ENCODE results near the gene BCL11B.

Gene BCL11B

DNA sequence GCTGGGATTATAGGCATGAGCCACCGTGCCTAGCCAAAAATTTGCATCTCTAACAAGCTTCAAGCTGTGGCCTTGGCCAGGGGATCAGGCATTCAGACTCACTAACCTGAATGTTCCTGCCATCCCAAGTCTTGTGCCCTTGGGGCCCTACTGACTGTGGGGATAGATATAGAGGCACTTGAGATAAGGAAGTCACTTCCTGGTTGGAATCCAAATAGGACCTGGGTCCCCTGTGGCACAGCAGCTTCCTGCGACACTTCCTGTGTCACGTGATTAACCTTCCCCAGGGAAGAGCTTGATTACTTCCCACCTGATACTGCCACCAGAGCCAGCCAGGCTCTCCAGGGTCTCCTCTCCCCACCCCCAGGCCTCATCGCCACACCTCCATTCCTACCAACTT is 128.2 kb downstream of the BCL11B start:
- Histone ChIP-seq H3K27me3 (ENCODE audit: insufficient read depth, low read length, poor library complexity) (no peaks in the 10 kb centered on the region), H4K5ac (ENCODE audit: low read length) (no peak overlapping the region), H3K23ac (ENCODE audit: low read length) (no peak overlapping the region), H3K56ac (ENCODE audit: low read length) (peak overlapping the region; percentile 61), H2BK15ac (replicated peaks; ENCODE audit: low read depth) (no peak overlapping the region), H2AK5ac (ENCODE audit: low read length) (no peak overlapping the region), H3K18ac (ENCODE audit: low read length) (no peak overlapping the region), H3K79me1 (ENCODE audit: low read length) (no peaks in the 10 kb centered on the region), H3K36me3 (ENCODE audit: control insufficient read depth, insufficient read depth, low read length) (no peaks in the 10 kb centered on the region), H3K4me1 (ENCODE audit: control insufficient read depth, low read depth, low read length) (peaks cover 3% of the 10 kb centered on the region), H3K4me2 (ENCODE audit: low read length) (no peak overlapping the region), H2BK5ac (ENCODE audit: low read length) (peak overlapping the region; percentile 30), H3K79me2 (ENCODE audit: control insufficient read depth, insufficient read depth, low read length) (no peaks in the 10 kb centered on the region), H3K4me3 (ENCODE audit: low read length) (no peak overlapping the region), H3K4ac (ENCODE audit: low read depth, low read length) (peak overlapping the region; percentile 26), H3K27ac (ENCODE audit: low read depth, low read length) (peak overlapping the region; percentile 57), H2BK120ac (ENCODE audit: low read depth, low read length) (no peak overlapping the region), H4K8ac (ENCODE audit: low read depth, low read length) (no peak overlapping the region), H3K9ac (ENCODE audit: low read length) (no peak overlapping the region)
- WGBS (ENCODE audit: extremely low coverage, insufficient coverage, low lambda C conversion rate): no CpG with 5 or more reads among the region's 4 CpGs
- DNase-seq: peak; percentile 98

DNA sequence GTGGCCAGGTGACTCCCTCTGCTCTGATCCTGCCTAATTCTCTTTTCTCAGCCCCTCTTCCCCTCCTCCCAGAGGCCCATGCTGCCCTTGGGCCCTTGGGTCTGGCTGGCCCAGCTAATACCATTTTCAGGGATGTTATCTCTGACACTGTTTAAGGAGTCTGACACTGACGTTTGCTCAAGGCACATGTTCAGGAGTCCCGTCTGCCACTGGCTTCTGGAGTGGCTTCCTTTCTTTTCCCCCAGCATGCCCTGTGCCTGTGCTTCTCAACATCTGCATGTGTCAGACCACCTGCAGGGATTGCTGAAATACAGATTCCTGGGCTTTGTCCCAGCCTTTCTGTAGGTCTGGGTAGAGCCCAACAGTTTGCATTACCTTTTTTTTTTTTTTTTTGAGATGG is 128.9 kb downstream of the BCL11B start:
- H3K27ac ChIP-seq (ENCODE audit: low read depth, low read length): peak overlapping the region; percentile 57
- H4K8ac ChIP-seq (ENCODE audit: low read depth, low read length): no peak overlapping the region
- WGBS (ENCODE audit: extremely low coverage, insufficient coverage, low lambda C conversion rate): no CpG with 5 or more reads among the region's 2 CpGs
- H3K23ac ChIP-seq (ENCODE audit: low read length): no peak overlapping the region
- H3K4me2 ChIP-seq (ENCODE audit: low read length): no peak overlapping the region
- no peak overlapping the region for H3K18ac ChIP-seq (ENCODE audit: low read length)
- H3K79me1 ChIP-seq (ENCODE audit: low read length): no peaks in the 10 kb centered on the region
- H2AK5ac ChIP-seq (ENCODE audit: low read length): no peak overlapping the region
- peak overlapping the region; percentile 75 for H3K56ac ChIP-seq (ENCODE audit: low read length)
- no peaks in the 10 kb centered on the region for H3K27me3 ChIP-seq (ENCODE audit: insufficient read depth, low read length, poor library complexity)
- DNase-seq: peak; percentile 96
- H3K9ac ChIP-seq (ENCODE audit: low read length): peak overlapping the region; percentile 18
- no peak overlapping the region for H3K4me3 ChIP-seq (ENCODE audit: low read length)
- H2BK120ac ChIP-seq (ENCODE audit: low read depth, low read length): no peak overlapping the region
- peak overlapping the region; percentile 76 for H2BK5ac ChIP-seq (ENCODE audit: low read length)
- H3K4ac ChIP-seq (ENCODE audit: low read depth, low read length): peak overlapping the region; percentile 26
- no peaks in the 10 kb centered on the region for H3K79me2 ChIP-seq (ENCODE audit: control insufficient read depth, insufficient read depth, low read length)
- H3K4me1 ChIP-seq (ENCODE audit: control insufficient read depth, low read depth, low read length): peaks cover 3% of the 10 kb centered on the region
- H4K5ac ChIP-seq (ENCODE audit: low read length): no peak overlapping the region
- no peak overlapping the region for H2BK15ac ChIP-seq (replicated peaks; ENCODE audit: low read depth)
- no peaks in the 10 kb centered on the region for H3K36me3 ChIP-seq (ENCODE audit: control insufficient read depth, insufficient read depth, low read length)

DNA sequence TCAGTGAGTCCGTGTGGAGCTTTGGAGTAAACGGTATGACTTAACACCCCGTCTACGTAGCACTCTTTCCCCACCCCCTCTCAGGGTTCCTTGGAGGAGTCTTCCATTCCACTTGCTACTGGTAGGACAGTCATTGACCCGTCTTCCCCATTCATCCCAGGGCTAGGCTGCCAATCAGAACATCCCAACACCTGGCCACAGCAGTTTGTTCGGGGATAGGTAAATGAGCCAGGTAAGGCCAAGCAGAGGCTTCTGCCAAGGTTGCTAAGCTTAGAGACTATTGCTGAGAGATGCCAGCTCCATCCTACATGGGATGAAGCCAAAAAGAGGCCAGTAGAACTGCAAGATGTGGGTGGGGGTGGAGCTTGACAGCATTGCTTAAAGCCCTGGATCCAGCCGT is 130.8 kb downstream of the BCL11B start:
- Histone ChIP-seq H3K4me1 (ENCODE audit: control insufficient read depth, low read depth, low read length) (peaks cover 3% of the 10 kb centered on the region), H3K23ac (ENCODE audit: low read length) (no peak overlapping the region), H3K27me3 (ENCODE audit: insufficient read depth, low read length, poor library complexity) (no peaks in the 10 kb centered on the region), H3K4me2 (ENCODE audit: low read length) (no peak overlapping the region), H2BK15ac (replicated peaks; ENCODE audit: low read depth) (no peak overlapping the region), H3K9ac (ENCODE audit: low read length) (no peak overlapping the region), H3K4me3 (ENCODE audit: low read length) (no peak overlapping the region), H4K8ac (ENCODE audit: low read depth, low read length) (no peak overlapping the region), H3K18ac (ENCODE audit: low read length) (no peak overlapping the region), H3K4ac (ENCODE audit: low read depth, low read length) (no peak overlapping the region), H3K79me1 (ENCODE audit: low read length) (no peaks in the 10 kb centered on the region), H3K79me2 (ENCODE audit: control insufficient read depth, insufficient read depth, low read length) (no peaks in the 10 kb centered on the region), H2AK5ac (ENCODE audit: low read length) (peak overlapping the region; percentile 99), H3K36me3 (ENCODE audit: control insufficient read depth, insufficient read depth, low read length) (no peaks in the 10 kb centered on the region), H4K5ac (ENCODE audit: low read length) (no peak overlapping the region), H3K27ac (ENCODE audit: low read depth, low read length) (no peak overlapping the region), H3K56ac (ENCODE audit: low read length) (peak overlapping the region; percentile 56), H2BK5ac (ENCODE audit: low read length) (peak overlapping the region; percentile 94), H2BK120ac (ENCODE audit: low read depth, low read length) (no peak overlapping the region)
- DNase-seq: no peak
- no CpG with 5 or more reads among the region's 7 CpGs for WGBS (ENCODE audit: extremely low coverage, insufficient coverage, low lambda C conversion rate)

DNA sequence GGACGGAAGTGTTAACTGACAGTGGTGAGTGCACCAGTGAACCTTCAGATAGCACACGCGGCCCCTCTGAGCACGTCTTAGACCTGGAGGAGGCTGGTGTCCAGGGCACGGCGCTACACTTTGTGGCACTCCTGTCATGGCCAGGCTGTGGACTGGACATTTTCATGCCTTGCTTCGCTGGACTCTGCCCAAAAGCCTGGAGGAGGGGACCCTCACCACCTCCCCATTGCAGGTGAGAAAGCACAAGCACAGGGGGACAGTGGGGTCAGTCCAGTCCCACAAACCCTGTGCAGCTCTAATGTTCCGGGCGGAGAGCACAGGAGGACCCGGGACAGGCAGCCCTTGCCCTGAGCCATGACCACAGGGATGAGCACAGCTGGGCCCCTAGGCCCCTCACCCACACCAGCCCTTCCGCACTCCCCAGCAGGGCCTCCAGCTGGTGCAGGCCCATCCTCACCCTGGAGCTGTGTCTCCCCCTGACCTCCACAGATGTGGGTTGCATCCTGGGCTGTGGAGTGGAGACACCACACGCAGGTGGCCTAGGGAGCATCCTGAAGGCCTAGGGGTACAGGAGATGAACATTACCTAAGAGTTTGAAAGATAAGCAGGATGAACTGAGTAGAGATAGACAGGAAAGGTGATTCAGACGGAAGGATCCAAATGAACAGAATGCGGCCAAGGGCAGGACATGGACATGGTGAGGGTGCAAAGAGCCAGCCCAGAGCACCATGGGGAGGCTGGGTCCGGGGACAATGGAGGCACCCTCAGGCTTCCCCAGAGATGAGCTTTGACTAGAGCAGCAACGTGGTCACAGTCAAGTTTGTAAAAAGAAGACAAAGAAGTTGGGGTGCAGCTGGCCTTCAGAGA is 132.8 kb downstream of the BCL11B start:
- H4K8ac ChIP-seq (ENCODE audit: low read depth, low read length): no peak overlapping the region
- H3K18ac ChIP-seq (ENCODE audit: low read length): no peak overlapping the region
- no peak overlapping the region for H3K56ac ChIP-seq (ENCODE audit: low read length)
- no peak overlapping the region for H3K4ac ChIP-seq (ENCODE audit: low read depth, low read length)
- H2BK15ac ChIP-seq (replicated peaks; ENCODE audit: low read depth): no peak overlapping the region
- H3K4me3 ChIP-seq (ENCODE audit: low read length): no peak overlapping the region
- H3K79me2 ChIP-seq (ENCODE audit: control insufficient read depth, insufficient read depth, low read length): no peaks in the 10 kb centered on the region
- H3K79me1 ChIP-seq (ENCODE audit: low read length): no peaks in the 10 kb centered on the region
- H3K9ac ChIP-seq (ENCODE audit: low read length): no peak overlapping the region
- no peak overlapping the region for H2BK120ac ChIP-seq (ENCODE audit: low read depth, low read length)
- H3K27ac ChIP-seq (ENCODE audit: low read depth, low read length): no peak overlapping the region
- no peak overlapping the region for H3K23ac ChIP-seq (ENCODE audit: low read length)
- no peak overlapping the region for H2BK5ac ChIP-seq (ENCODE audit: low read length)
- no peak for DNase-seq
- H2AK5ac ChIP-seq (ENCODE audit: low read length): peak overlapping the region; percentile 2
- WGBS (ENCODE audit: extremely low coverage, insufficient coverage, low lambda C conversion rate): no CpG with 5 or more reads among the region's 16 CpGs
- no peak overlapping the region for H3K4me2 ChIP-seq (ENCODE audit: low read length)
- H3K36me3 ChIP-seq (ENCODE audit: control insufficient read depth, insufficient read depth, low read length): no peaks in the 10 kb centered on the region
- H4K5ac ChIP-seq (ENCODE audit: low read length): no peak overlapping the region
- no peaks in the 10 kb centered on the region for H3K27me3 ChIP-seq (ENCODE audit: insufficient read depth, low read length, poor library complexity)
- peaks cover 3% of the 10 kb centered on the region for H3K4me1 ChIP-seq (ENCODE audit: control insufficient read depth, low read depth, low read length)

DNA sequence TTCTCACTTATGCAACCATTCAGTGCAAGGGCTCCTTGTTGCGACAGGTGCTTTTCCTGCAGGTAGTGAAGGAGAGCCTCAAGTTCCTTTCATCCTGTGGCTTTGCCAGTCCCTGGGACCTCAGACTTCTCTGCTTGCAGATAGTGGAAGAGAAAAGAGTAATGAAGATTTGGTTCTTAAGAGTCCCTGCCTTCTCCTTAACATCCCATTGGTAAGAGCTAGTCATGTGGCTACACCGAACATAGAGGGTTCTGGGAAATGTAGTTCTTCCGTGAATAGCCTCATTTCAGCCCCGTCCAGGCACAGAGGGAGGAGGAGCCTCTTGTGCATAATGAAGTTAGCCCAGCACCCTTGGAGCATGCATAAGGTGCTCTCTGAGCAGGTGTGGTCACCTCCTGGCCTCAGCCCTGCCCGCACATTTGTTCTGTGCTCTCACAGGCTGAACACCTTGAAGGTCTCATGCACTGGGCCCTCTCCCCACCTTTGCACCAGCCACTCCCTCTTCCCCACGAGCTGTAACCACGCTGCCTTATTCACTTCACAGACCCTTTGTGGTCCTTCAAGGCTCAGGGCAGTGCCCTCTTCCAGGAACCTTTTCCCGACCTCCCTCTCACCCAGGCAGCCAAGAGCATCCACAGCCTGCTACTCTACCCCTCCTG is 134.0 kb downstream of the BCL11B start:
- no peak overlapping the region for H3K4me3 ChIP-seq (ENCODE audit: low read length)
- H4K8ac ChIP-seq (ENCODE audit: low read depth, low read length): no peak overlapping the region
- H2AK5ac ChIP-seq (ENCODE audit: low read length): no peak overlapping the region
- no peak overlapping the region for H3K4ac ChIP-seq (ENCODE audit: low read depth, low read length)
- peak; percentile 66 for DNase-seq
- H3K27me3 ChIP-seq (ENCODE audit: insufficient read depth, low read length, poor library complexity): no peaks in the 10 kb centered on the region
- no peaks in the 10 kb centered on the region for H3K36me3 ChIP-seq (ENCODE audit: control insufficient read depth, insufficient read depth, low read length)
- H3K4me1 ChIP-seq (ENCODE audit: control insufficient read depth, low read depth, low read length): peaks cover 12% of the 10 kb centered on the region
- H3K79me2 ChIP-seq (ENCODE audit: control insufficient read depth, insufficient read depth, low read length): no peaks in the 10 kb centered on the region
- H3K56ac ChIP-seq (ENCODE audit: low read length): no peak overlapping the region
- H4K5ac ChIP-seq (ENCODE audit: low read length): no peak overlapping the region
- no peak overlapping the region for H3K4me2 ChIP-seq (ENCODE audit: low read length)
- no peak overlapping the region for H2BK120ac ChIP-seq (ENCODE audit: low read depth, low read length)
- WGBS (ENCODE audit: extremely low coverage, insufficient coverage, low lambda C conversion rate): no CpG with 5 or more reads among the region's 8 CpGs
- H2BK15ac ChIP-seq (replicated peaks; ENCODE audit: low read depth): no peak overlapping the region
- no peaks in the 10 kb centered on the region for H3K79me1 ChIP-seq (ENCODE audit: low read length)
- H2BK5ac ChIP-seq (ENCODE audit: low read length): no peak overlapping the region
- H3K9ac ChIP-seq (ENCODE audit: low read length): no peak overlapping the region
- H3K18ac ChIP-seq (ENCODE audit: low read length): no peak overlapping the region
- no peak overlapping the region for H3K27ac ChIP-seq (ENCODE audit: low read depth, low read length)
- no peak overlapping the region for H3K23ac ChIP-seq (ENCODE audit: low read length)
